Caki2 (cell line): Measurements from ENCODE around the gene KLHL40. TPM values are rescaled to one million over a fixed set of nuclear protein-coding genes. Genes with fewer than 3 reads are reported as not detected.

ENCODE experiments used
- DNase-seq: peaks from one replicate; pipeline ENCODE4 v3.0.0-alpha.2; 2015; ENCODE audit warnings: low read depth
- in situ Hi-C: cut with HindIII; loops from 2 replicates; pipeline ENCODE4 v1.10.0; 2016; ENCODE audit warnings: low sequenced_read_pairs, low pct_unique_long_range_greater_than_20kb, mixed read lengths
- total RNA-seq: library from RNA; depleted of rRNA; stranded (reverse); fragments of >200 nt; shearing (Covaris generic); gene quantifications from 2 replicates; pipeline ENCODE4 v1.2.3, GENCODE V29; 2014; ENCODE audit warnings: low replicate concordance

Gene KLHL40
- total RNA-seq, 1 experiment from 2014 or later: not detected

- no peak for DNase-seq
- in situ Hi-C loops: no loop called here
Observed at GRCh38 chr3:42697289-42698051, 12.1 kb downstream of the KLHL40 start.

- in situ Hi-C loops: no loop called here
- no peak for DNase-seq
Observed at GRCh38 chr3:42698216-42698910, 13.0 kb downstream of the KLHL40 start.

- in situ Hi-C loops: no loop called here
- no peak for DNase-seq
Observed at GRCh38 chr3:42698911-42699230, 13.5 kb downstream of the KLHL40 start.

GRCh38 chr3:42699511-42699971 lies 14.2 kb downstream of the KLHL40 start:
- DNase-seq: no peak
- in situ Hi-C loops: no loop called here

- DNase-seq: no peak
- in situ Hi-C loops: no loop called here
Observed at GRCh38 chr3:42700366-42701288, 15.3 kb downstream of the KLHL40 start.

GRCh38 chr3:42701371-42702065 lies 16.2 kb downstream of the KLHL40 start:
- DNase-seq: peak; percentile 14
- in situ Hi-C loops: no loop called here

GRCh38 chr3:42702066-42702951 lies 17.0 kb downstream of the KLHL40 start, which contains the start of gene HHATL:
Gene HHATL, minus strand, starts transcription at chr3:42702798. Its CDS starts 1,972 bp downstream, at chr3:42700826.
- no peak for DNase-seq
- in situ Hi-C loops: no loop called here

- in situ Hi-C loops: no loop called here
Observed at GRCh38 chr3:42702982-42703694, 17.8 kb downstream of the KLHL40 start.

GRCh38 chr3:42703695-42704025 lies 18.3 kb downstream of the KLHL40 start:
- no peak for DNase-seq
- in situ Hi-C loops: no loop called here

More at GRCh38 chr3:42702982-42703694, 17.8 kb downstream of the KLHL40 start:
- no peak for DNase-seq

GRCh38 chr3:42704136-42704841 lies 19.0 kb downstream of the KLHL40 start:
- in situ Hi-C loops: no loop called here
- no peak for DNase-seq

- DNase-seq: no peak
- in situ Hi-C loops: no loop called here
Observed at GRCh38 chr3:42705058-42705767, 19.9 kb downstream of the KLHL40 start.

GRCh38 chr3:42705962-42706585 lies 20.7 kb downstream of the KLHL40 start:
- DNase-seq: no peak
- in situ Hi-C loops: no loop called here

GRCh38 chr3:42706721-42707619 lies 21.6 kb downstream of the KLHL40 start:
- in situ Hi-C loops: no loop called here
- DNase-seq: no peak

- no peak for DNase-seq
- in situ Hi-C loops: no loop called here
Observed at GRCh38 chr3:42707620-42708355, 22.5 kb downstream of the KLHL40 start.
